Caco-2 (cell line): Measurements from ENCODE around the gene PCBD1. TPM values are rescaled to one million over a fixed set of nuclear protein-coding genes. Genes with fewer than 3 reads are reported as not detected.

ENCODE experiments used
- BruUV-seq: library from RNA; stranded (reverse); fragments of 400-500 nt; replicated peaks from 2 replicates; lab custom pipeline; 2021; lab: Mats Ljungman, UMichigan
- CTCF ChIA-PET: fragments of 300-600 bp; sonication (Branson Sonifier 250); formaldehyde crosslinking; loops from one replicate; lab custom pipeline; 2022; ENCODE audit warnings: antibody characterized with exemption; lab: Charles Lee
- POLR2A ChIA-PET: fragments of 300-600 bp; sonication (Branson Sonifier 250); formaldehyde crosslinking; loops from one replicate; lab custom pipeline; 2022; ENCODE audit warnings: antibody characterized with exemption; lab: Charles Lee
- DNase-seq, 2 experiments: peaks; one replicate each; pipeline versions ENCODE4 v3.0.0 to v3.0.0-alpha.2; 2020 to 2022
- H3K27me3 ChIP-seq: replicated peaks from 2 replicates; pipeline ENCODE4 v1.6.0; 2011; ENCODE audit warnings: low read length; ENCODE audit not compliant: control insufficient read depth, insufficient read depth
- H3K36me3 ChIP-seq: 2 replicates; pipeline ENCODE4 v1.5.1; 2011; ENCODE audit warnings: low read length; ENCODE audit not compliant: control insufficient read depth, insufficient read depth
- H3K4me1 ChIP-seq: fragments of 250-450 bp; sonication (Bioruptor Pico); 2 replicates; pipeline ENCODE4 v1.5.1; 2020; ENCODE audit warnings: mild to moderate bottlenecking
- H3K4me3 ChIP-seq: 2 replicates; pipeline ENCODE4 v1.5.1; 2011; ENCODE audit warnings: low read depth, mild to moderate bottlenecking, control low read depth, low read length
- H3K9me3 ChIP-seq: fragments of 250-450 bp; sonication (Bioruptor Pico); 2 replicates; pipeline ENCODE4 v1.5.1; 2020; ENCODE audit warnings: mild to moderate bottlenecking, moderate library complexity
- H3K27ac Mint-ChIP-seq: one replicate; pipeline ENCODE4 v1.8.0; 2022; ENCODE audit warnings: mixed read lengths; ENCODE audit not compliant: unreplicated experiment
- H3K27me3 Mint-ChIP-seq: one replicate; pipeline ENCODE4 v1.8.0; 2022; ENCODE audit warnings: mixed read lengths; ENCODE audit not compliant: insufficient read depth, unreplicated experiment
- H3K36me3 Mint-ChIP-seq: one replicate; pipeline ENCODE4 v1.8.0; 2022; ENCODE audit warnings: mild to moderate bottlenecking, mixed read lengths; ENCODE audit not compliant: insufficient read depth, unreplicated experiment
- H3K4me1 Mint-ChIP-seq: one replicate; pipeline ENCODE4 v1.8.0; 2022; ENCODE audit warnings: low read depth, mixed read lengths; ENCODE audit not compliant: unreplicated experiment
- H3K4me3 Mint-ChIP-seq: one replicate; pipeline ENCODE4 v1.8.0; 2022; ENCODE audit warnings: mild to moderate bottlenecking, moderate library complexity, mixed read lengths; ENCODE audit not compliant: unreplicated experiment
- H3K9me3 Mint-ChIP-seq: one replicate; pipeline ENCODE4 v1.8.0; 2022; ENCODE audit warnings: mixed read lengths; ENCODE audit not compliant: unreplicated experiment
- CTCF ChIP-seq, 2 experiments: fragments of 200-600 bp in 1 of 2; IDR thresholded peaks; 1 replicate in 1 of 2; 2 replicates in 1 of 2; pipeline versions ENCODE4 v1.5.1 to v1.8.0; 2011 to 2022; ENCODE audit warnings: antibody characterized with exemption in 1 of 2, control low read depth in 1 of 2, inconsistent platforms in 1 of 2, low read depth in 1 of 2, low read length in 1 of 2, mild to moderate bottlenecking in 1 of 2, moderate library complexity in 1 of 2; ENCODE audit not compliant: insufficient read depth in 1 of 2, severe bottlenecking in 1 of 2, unreplicated experiment in 1 of 2
- intact Hi-C: fragments of 100-400 bp; cut with micrococcal nuclease; formaldehyde crosslinking; loops from one replicate; pipeline ENCODE4 v1.10.0; 2022; ENCODE audit not compliant: unreplicated experiment
- total RNA-seq: library from RNA; stranded (reverse); gene quantifications from 2 replicates; pipeline ENCODE4 v1.2.3, GENCODE V29; 2022

PCBD1 gene
- total RNA-seq, 1 experiment from 2014 or later, result 252 TPM

GRCh38 chr10:70849582-70850016 lies 38.8 kb downstream of the PCBD1 start:
- intact Hi-C loops, result no loop called here
- Histone ChIP-seq H3K36me3 (peaks cover 4% of the 10 kb centered on the region; the same call in 1 of the 2 replicates), H3K9me3 (no peaks in the 10 kb centered on the region), H3K27me3 (no peaks in the 10 kb centered on the region), H3K4me1 (peaks cover 70% of the 10 kb centered on the region), H3K4me3 (no peak overlapping the region)
- no peak for DNase-seq
- POLR2A ChIA-PET, result no interaction called here
- H3K9me3 Mint-ChIP-seq, result no peaks in the 10 kb centered on the region
- H3K27ac Mint-ChIP-seq, result no peak overlapping the region
- H3K4me1 Mint-ChIP-seq, result peaks cover 64% of the 10 kb centered on the region
- no peak overlapping the region for H3K4me3 Mint-ChIP-seq
- H3K27me3 Mint-ChIP-seq, result no peaks in the 10 kb centered on the region
- TF ChIP-seq CTCF (IDR thresholded peaks at IDR 0.05; ENCODE audit: insufficient read depth in 1 of 2, low read depth in 1 of 2, low read length in 1 of 2, severe bottlenecking in 1 of 2, unreplicated experiment in 1 of 2), result no peak
- BruUV-seq, result no TSS peak
- CTCF ChIA-PET, result no interaction called here
- H3K36me3 Mint-ChIP-seq, result peaks cover 63% of the 10 kb centered on the region

GRCh38 chr10:70847659-70848360 lies 40.6 kb downstream of the PCBD1 start:
- no peak for TF ChIP-seq CTCF (IDR thresholded peaks at IDR 0.05; ENCODE audit: insufficient read depth in 1 of 2, low read depth in 1 of 2, low read length in 1 of 2, severe bottlenecking in 1 of 2, unreplicated experiment in 1 of 2)
- Mint-ChIP-seq H3K27ac (no peak overlapping the region), H3K36me3 (peaks cover 60% of the 10 kb centered on the region), H3K9me3 (no peaks in the 10 kb centered on the region), H3K27me3 (no peaks in the 10 kb centered on the region), H3K4me3 (no peak overlapping the region), H3K4me1 (peaks cover 71% of the 10 kb centered on the region)
- H3K9me3 ChIP-seq, result no peaks in the 10 kb centered on the region
- no peaks in the 10 kb centered on the region for H3K27me3 ChIP-seq
- H3K4me1 ChIP-seq, result peaks cover 84% of the 10 kb centered on the region
- BruUV-seq, result no TSS peak
- 0 out of 2 replicates have a peak, but pooled peaks cover 1% of the 10 kb centered on the region for H3K36me3 ChIP-seq
- ChIA-PET POLR2A (interaction anchor here (0.7 kb wide), 1 partner anchor 1507 kb away, joined by 4 read pairs; no protein-coding TSS in a partner anchor), CTCF (no interaction called here)
- DNase-seq, result no peak
- H3K4me3 ChIP-seq, result no peak overlapping the region
- intact Hi-C loops, result no loop called here

- POLR2A ChIA-PET, result no interaction called here
- no peak overlapping the region for H3K4me3 Mint-ChIP-seq
- no peaks in the 10 kb centered on the region for H3K27me3 Mint-ChIP-seq
- Histone ChIP-seq H3K36me3 (0 out of 2 replicates have a peak, but pooled peaks cover 1% of the 10 kb centered on the region), H3K4me3 (no peak overlapping the region), H3K27me3 (no peaks in the 10 kb centered on the region), H3K9me3 (no peaks in the 10 kb centered on the region), H3K4me1 (peaks cover 79% of the 10 kb centered on the region)
- CTCF ChIA-PET, result interaction anchor here (1.3 kb wide), 1 partner anchor 41 kb away, joined by 3 read pairs; no protein-coding TSS in a partner anchor
- no peak overlapping the region for H3K27ac Mint-ChIP-seq
- peaks cover 71% of the 10 kb centered on the region for H3K4me1 Mint-ChIP-seq
- peaks cover 6% of the 10 kb centered on the region for H3K9me3 Mint-ChIP-seq
- intact Hi-C loops, result no loop called here
- peaks cover 52% of the 10 kb centered on the region for H3K36me3 Mint-ChIP-seq
- no peak for TF ChIP-seq CTCF (IDR thresholded peaks at IDR 0.05; ENCODE audit: insufficient read depth in 1 of 2, low read depth in 1 of 2, low read length in 1 of 2, severe bottlenecking in 1 of 2, unreplicated experiment in 1 of 2)
- no TSS peak for BruUV-seq
- DNase-seq, result no peak
These were observed 41.6 kb downstream of the PCBD1 start for GRCh38 chr10:70846795-70847194.
